NCI-H510A (cell line): Measurements from ENCODE around the gene FAM228A.
A peak's percentile ranks its signal among the peaks of the same experiment; 100 is the strongest.

Experiments
- DNase-seq: peaks from one replicate; lab custom pipeline; 2025; lab: John Stamatoyannopoulos, UW

FAM228A gene

DNA sequence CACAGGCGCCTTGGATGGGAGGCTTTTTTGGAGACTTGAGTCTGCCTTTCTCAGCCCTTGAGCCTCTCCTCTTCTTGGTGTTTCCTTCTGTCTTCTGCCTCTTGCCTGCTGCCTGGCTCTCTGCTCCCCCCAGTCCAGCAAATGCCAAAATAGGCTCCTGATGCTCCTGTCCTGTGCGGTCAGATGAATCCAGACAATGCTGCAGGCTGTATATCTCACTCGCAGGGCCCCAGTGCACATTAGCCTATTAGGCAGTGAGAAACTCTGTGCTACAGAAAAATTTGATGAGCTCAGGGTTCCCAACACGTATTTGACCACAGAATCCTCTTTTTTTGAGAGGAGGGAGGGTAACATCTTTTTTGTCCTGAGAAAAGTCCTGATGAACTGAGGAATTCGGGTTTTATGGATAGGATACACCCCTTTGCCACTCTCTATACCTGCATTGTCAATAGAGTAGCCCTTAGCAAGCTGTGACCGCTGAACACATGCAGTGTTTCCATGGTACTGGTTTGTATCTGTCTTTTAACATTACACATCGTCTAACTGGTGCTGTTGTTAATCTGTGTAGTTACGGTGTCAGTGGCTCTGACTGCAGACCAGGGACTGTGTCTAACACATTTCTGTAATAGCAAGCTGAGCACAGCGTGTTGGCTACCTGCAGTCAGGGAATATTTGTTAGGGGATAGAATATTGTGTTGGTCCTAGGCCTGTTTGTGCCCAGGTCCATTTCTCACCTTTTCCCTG lies 50.8 kb downstream of the FAM228A start:
- DNase-seq, result no peak

DNA sequence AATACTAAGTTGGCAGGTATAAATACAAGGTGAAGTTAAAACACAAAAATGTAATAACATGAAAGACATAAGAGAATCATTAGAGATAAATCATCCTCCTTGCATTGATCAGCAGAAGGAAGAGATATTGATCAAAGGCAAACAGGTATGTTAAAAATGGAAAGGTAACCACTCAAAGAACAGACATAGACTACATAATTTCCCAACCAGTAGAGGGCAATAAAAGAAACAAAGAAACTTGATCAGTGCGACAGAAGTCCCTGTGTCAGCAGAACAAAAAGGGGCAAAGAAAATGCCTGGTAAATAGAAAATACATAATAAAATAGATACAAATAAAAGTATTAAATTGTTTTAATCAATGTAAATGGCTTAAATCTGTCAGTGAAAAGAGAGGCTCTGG lies 53.6 kb downstream of the FAM228A start:
- DNase-seq, result no peak

DNA sequence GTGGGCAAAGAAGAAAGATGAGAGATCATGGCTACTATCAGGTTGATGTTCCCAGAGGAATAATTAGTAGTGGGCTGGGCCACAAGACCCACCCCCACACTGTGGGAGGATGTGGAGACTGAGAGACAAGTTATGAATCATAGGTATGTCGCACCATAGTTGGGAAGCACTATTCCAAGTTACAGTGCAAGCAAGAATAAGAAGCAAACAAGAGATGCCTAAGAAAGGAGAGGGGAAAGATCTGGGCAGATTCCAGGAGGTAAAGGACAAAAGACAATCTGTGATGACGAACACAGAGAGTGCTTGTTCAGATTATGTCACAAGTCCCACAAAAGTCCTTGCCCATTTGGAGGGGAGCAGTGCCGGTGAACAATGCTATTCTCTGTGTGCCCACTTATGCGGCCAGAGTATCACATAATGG lies 56.6 kb downstream of the FAM228A start:
- DNase-seq, result no peak

- DNase-seq, result no peak
Observed at GRCh38 chr2:24233321-24233720, 58.5 kb downstream of the FAM228A start.

DNA sequence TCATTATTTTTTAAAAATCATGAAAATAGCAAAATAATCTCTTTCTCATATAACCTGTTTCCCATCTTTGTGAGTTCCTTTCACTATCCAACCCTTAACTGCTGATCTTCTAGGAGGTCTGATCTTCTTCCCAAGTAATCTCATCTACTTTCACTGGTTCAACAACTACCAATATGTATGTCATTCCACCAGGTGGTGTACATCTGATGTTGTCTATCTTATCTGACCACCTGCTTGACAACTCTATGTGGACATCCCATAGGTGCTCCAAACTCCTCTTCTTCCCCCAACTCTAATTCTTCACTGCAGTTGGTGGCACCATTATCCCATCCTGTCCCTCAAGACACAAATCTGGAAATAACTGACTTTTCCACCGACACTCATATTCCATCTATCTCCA lies 62.5 kb downstream of the FAM228A start:
- no peak for DNase-seq

DNA sequence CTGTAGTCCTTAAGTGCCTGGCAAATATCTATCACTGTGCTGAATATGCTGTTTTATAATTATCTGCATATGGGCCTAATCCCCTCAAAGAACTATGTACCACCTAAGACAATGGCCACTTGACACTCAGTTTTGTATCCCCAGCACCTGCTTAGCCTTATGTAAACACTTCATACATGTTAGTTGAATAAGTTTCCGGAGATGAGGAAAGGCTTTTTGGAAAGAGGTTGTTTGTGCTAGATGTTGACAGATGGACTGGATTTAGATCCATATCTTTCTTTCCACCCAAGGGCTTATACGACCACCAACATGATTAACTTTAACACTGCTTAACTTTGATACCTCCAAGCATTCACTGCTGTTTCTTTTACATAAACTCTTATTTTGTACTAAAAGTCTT lies 63.3 kb downstream of the FAM228A start:
- peak; percentile 73 for DNase-seq

GRCh38 chr2:24239553-24239952 lies 64.7 kb downstream of the FAM228A start:
- DNase-seq, result no peak
